GM21786 (cell line): ENCODE data around the gene ZNF521.
"Not testable (repeated sequence)": the region's sequence is repeated elsewhere in the genome, so short reads cannot be mapped to it uniquely, and the experiment has no call there.

Source experiments
- ATAC-seq: cut with Tn5 transposase; IDR thresholded peaks from one replicate; pipeline ENCODE4 v1.9.1; 2021; ENCODE audit not compliant: unreplicated experiment

The ZNF521 gene

DNA sequence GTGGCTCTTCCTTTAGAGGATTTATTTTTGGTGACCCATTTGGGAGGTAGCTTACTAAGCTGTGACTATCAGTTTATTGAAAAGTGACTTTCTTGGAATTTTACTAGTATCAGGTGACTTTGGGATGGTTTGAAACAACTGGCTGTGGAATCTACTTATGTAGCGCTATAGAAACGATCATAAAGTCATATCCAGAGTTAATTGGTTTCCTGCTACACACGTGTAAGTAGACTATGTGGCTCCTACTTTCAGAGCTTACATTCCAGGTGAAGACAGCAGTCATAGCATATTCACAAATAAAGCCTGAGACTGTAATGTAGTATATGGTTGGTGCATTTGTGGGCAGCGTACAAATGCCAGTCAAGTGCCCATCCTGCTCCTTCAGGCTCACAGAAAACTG lies 308.9 kb downstream of the ZNF521 start:
- ATAC-seq = no peak

DNA sequence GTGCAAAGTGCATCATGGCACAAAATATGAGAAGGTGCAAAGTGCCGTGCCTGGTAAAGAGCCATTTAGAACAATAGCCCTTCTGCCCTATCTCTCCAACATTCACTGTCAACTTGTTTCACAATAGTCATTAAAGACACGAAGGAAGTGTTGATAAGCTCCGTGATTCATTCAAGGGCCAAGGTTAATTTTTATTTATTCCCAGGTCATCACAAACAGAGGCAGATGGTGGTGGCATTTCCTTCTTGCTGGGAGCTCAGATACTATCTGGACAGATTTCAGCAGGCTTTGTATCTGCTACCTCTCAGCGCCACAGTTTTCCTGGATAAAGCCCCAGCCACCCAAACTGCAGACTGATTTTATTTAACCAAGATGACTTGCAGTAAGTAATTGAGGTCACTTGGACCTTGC lies 309.3 kb downstream of the ZNF521 start:
- no peak for ATAC-seq

DNA sequence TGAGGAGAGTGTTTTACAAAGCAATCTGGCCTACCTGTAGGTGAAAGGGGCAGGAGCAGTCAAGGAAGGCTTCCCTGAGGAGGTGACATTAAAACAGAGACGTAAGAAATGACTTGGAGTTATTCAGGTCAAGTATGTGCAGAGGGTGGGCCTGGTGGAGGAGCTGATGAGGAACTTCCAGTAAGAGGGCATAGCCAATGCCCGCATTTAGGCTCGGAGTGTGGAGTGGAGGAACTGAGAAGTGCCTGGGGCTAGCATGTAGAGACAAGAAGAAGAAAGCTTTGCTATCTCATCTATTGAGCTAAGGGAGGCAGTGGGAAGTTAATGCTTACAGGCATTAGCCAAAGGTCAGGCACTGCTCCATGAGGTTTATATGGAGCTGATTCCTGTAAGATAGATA lies 312.2 kb downstream of the ZNF521 start:
- ATAC-seq = no peak

DNA sequence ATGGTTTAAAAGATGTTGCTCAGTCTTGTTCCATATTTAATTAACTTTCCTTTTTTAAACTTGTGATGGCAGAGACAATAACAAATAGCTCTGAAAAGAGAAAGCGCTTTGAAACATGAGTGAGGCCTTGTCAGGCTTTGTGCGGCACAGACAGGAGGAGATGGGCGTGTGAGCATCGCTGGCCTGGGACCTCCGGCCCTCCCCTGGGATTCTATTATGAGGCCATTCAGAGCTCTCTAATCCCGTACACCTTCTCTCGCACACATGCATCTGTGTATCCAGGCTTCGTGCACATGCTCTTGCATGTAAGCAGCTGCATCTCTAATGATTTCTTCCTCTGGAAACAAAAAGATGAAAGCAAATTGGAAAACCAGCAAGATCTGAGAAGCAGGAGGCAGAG lies 313.7 kb downstream of the ZNF521 start:
- no peak for ATAC-seq

DNA sequence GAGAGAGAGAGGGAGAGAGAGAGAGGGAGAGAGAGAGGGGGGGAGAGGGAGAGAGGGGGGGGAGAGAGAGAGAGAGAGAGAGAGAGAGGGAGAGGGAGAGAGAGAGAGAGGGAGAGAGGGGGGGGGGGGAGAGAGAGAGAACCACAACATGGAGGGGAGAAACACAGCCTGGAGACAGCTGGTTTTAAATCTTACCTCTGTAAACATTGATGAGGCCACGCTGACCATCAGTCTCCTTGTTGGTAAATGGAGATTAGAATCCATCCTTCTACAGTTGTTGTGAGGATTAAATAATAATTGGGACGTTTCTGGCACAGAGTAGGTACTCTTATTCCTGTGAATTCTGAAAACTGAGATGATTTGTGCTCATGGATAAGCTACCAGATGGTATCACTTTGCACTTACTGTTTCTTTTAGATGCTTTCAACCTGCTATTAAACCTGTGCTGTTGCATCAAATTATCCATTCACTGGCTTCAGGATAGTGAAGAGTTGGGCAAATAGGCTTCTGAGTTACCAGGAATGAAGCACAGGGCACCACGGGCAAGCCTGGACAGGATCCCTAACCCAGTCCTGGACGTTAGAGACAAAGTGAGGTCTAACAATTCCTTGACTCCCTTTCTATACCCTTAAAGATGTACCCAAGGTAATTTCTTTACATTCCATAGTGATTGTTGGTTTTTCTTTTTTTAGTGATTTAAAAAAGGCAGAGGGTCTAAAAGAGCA lies 318.1 kb downstream of the ZNF521 start:
- ATAC-seq = no peak

DNA sequence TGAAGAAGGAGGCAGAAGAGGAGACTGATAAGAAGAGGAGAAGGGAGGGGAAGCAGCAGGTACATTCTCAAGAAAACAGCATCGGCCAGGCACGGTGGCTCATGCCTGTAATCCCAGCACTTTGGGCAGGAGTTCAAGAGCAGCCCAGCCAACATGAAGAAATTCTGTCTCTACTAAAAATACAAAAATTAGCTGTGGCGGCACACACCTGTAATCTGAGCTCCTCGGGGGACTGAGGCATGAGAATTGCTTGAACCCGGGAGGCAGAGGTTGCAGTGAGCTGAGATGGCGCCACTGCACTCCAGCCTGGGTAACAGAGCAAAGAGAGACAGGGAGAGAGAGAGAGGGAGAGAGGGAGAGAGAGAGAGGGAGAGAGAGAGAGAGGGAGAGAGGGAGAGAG lies 318.8 kb downstream of the ZNF521 start:
- not testable (repeated sequence) for ATAC-seq

DNA sequence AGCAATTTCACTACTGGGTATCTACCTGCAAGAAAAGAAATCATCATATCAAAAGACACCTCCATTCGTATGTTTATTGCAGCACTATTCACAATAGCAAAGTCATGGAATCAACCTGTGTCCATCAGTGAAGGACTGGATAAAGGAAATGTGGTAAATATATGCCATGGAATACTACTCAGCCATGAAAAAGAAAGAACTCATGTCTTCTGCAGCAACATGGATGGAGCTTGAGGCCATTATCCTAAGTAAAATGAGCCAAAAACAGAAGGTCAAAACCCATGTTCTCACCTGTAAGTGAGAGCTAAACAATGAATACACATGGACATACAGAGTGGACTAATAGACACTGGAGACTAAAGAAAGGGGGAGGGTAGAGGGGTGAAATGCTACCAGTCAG lies 322.2 kb downstream of the ZNF521 start:
- no peak for ATAC-seq

DNA sequence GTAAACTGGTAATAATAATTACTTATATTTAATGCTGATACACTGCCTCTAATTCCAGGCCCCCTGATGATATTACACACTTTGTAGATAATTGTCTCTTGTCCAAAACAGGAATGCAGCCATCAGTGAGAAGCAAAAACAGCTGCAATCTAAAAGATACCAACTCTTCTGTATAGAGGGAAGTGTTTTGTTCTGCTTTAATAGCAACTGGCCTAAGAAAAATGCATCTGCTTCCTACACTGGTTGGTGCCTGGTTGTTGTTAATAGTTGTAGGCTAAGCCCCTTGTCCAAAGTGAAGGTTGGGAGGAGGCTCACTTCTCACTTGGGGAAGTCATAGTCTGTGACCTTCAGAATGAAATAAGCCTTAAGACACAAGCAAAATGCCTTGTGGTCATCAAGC lies 332.0 kb downstream of the ZNF521 start:
- no peak for ATAC-seq

DNA sequence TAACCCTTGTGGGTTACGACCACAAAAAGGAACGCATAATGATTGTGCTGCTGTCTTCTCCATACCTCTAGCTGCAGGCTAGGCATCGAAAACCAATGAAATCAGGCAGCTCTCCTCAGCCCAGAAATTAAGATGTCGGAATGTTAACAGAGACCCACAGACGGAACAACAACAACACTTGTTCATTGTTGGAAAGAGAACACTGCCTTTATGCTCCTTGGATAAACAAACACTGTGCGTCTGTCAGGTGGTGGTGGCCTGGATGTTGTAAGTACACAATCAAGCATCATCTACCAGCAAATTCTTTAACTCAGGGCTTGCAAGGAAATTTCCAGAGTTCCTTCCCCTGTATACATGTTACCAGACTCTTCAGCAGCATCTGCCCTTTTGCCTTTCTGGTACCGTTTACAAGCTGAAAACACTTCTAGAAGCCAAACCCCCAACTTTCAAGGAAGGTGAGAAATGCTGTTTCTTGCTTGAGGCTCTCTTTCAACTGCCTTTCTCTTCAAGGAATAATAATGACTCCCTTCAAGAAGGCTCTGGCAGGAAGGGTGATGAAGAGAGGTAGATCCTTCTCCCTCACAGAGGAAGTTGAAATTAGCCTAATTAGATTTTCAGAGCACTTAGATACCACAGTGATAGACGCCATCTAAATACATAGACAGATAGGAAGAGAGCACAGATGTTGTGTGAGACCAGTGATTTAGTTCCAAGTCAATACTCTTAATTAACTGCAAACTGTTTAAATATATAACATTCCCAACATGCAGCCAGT lies 332.7 kb downstream of the ZNF521 start:
- no peak for ATAC-seq

DNA sequence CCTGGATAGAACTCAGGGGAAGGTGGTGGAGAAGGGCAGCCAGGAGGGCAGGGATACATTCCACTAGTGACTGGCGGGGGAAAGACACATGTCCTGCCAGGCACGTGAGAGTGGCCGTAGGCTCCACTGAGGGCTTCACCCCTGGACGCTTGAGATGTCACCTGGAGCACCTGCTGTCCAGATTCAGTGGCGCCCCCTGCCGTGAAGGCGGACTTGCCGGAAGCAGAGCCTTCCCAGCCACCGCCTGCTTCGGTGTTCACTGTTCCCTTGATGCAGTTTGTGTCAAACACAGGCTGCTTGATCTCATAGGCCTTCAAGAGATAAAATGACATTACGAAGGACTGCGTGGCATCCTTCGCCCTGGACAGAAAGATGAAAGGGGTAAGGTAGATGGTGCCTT lies 335.3 kb downstream of the ZNF521 start:
- no peak for ATAC-seq

DNA sequence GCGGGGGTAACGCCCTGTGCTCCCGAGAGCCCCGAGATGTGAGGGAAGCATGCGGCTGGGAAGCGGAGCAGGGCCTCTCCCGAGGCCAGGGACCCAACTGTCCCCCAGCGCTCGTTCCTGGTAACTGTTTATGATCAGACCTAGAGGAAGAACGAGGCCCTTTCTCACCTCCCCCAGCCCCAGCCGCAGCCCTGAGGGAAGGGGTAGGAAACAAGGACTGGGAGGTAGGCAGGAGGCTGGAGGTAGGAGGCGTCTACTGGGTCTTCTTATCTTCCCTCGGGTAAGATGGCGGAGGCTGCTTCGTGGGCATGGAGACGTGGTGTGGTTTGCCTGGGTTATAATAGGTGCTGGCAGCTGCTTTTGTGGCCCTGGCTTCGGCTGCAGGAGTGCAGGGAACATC lies 335.8 kb downstream of the ZNF521 start:
- no peak for ATAC-seq
